GM11168 (cell line): ENCODE measurements around the gene HSD17B7.

Experiments
- in situ Hi-C: fragments of 300-500 bp; cut with MboI; formaldehyde crosslinking; loops from one replicate; pipeline ENCODE4 v1.12.0; 2022; ENCODE audit warnings: low sequenced_read_pairs; ENCODE audit not compliant: unreplicated experiment

The HSD17B7 gene

GRCh38 chr1:162854245-162854882, 63.9 kb downstream of the HSD17B7 start:
- in situ Hi-C loops = no loop called here

GRCh38 chr1:162855461-162856150, 65.1 kb downstream of the HSD17B7 start:
- in situ Hi-C loops = loop anchor here (5.0 kb wide), 1 partner anchor 307 kb away; no protein-coding TSS in a partner anchor

- in situ Hi-C loops = loop anchor here (5.0 kb wide), 1 partner anchor 306 kb away; no protein-coding TSS in a partner anchor
These were observed 65.8 kb downstream of the HSD17B7 start for GRCh38 chr1:162856260-162856659.

GRCh38 chr1:162857850-162858249, 67.3 kb downstream of the HSD17B7 start:
- in situ Hi-C loops = loop anchor here (5.0 kb wide), 1 partner anchor 304 kb away; no protein-coding TSS in a partner anchor

- in situ Hi-C loops = loop anchor here (5.0 kb wide), 1 partner anchor 303 kb away; no protein-coding TSS in a partner anchor
These were observed 68.7 kb downstream of the HSD17B7 start for GRCh38 chr1:162859191-162859590.

GRCh38 chr1:162861101-162861500, 70.6 kb downstream of the HSD17B7 start, which contains the start of gene CCDC190:
Gene CCDC190 (minus strand): TSS chr1:162861175. CDS start chr1:162859646, 1,529 bp downstream.
- in situ Hi-C loops = no loop called here

- in situ Hi-C loops = no loop called here
These were observed 71.1 kb downstream of the HSD17B7 start for GRCh38 chr1:162861625-162862024.
